Measurements from ENCODE around the gene LRRC75B. TPM values are rescaled to one million over a fixed set of nuclear protein-coding genes. Genes with fewer than 3 reads are reported as not detected.
A peak's percentile ranks its signal among the peaks of the same experiment; 100 is the strongest.

The LRRC75B gene
- total and polyA plus RNA-seq, 2 of the 13 experiments (the other 11 are each of a cell fraction or from before 2014, with no cell fraction given), result 11.8 to 34.8 TPM

DNA sequence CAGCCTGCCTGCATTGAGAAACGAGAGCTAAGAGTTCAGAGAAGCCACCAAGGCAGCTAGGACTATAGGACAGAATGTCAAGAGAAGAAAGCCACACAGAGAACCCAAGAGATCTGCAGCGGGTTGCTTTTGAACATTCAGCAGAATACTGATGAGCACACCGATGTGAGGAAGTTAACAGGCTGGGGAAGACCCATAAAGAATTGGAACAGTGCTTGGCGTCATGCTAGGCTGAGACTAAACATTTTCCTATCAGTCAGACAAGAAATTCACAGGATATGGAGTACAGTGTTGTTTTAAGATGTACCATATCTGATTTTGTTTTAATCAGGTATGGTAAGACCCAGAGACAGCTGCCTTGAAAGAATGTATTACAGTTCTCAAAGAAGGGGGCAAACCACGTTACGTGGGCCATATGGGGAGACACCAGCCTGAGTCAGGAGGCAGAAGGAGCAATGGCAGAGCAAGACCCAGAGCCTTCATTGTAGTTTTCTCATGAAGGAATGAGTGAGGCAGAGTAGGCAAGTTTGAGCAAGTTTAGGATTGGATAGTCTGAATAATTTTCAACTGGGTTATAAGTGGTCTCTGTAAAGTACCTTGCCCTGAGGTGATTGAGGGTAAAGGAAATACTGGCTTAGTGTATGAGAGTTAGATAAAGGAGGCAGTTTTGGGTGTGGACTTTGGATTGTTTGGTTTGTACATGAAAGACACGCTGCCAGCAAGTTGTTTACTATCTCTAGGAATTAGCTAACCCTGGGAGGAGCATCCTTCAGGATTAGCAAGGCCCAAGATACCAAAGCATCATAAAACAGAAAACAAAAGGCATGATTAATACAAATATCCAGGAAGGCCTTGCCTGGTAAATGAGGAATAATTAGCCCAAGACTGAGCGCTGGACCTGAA is 14.3 kb downstream of the LRRC75B start (continued):
- TF ChIP-seq, protein P1, sequence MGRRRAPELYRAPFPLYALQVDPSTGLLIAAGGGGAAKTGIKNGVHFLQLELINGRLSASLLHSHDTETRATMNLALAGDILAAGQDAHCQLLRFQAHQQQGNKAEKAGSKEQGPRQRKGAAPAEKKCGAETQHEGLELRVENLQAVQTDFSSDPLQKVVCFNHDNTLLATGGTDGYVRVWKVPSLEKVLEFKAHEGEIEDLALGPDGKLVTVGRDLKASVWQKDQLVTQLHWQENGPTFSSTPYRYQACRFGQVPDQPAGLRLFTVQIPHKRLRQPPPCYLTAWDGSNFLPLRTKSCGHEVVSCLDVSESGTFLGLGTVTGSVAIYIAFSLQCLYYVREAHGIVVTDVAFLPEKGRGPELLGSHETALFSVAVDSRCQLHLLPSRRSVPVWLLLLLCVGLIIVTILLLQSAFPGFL (CRISPR knock-in tag; IDR thresholded peaks at IDR 0.05), result no peak
- TF ChIP-seq, protein P2, sequence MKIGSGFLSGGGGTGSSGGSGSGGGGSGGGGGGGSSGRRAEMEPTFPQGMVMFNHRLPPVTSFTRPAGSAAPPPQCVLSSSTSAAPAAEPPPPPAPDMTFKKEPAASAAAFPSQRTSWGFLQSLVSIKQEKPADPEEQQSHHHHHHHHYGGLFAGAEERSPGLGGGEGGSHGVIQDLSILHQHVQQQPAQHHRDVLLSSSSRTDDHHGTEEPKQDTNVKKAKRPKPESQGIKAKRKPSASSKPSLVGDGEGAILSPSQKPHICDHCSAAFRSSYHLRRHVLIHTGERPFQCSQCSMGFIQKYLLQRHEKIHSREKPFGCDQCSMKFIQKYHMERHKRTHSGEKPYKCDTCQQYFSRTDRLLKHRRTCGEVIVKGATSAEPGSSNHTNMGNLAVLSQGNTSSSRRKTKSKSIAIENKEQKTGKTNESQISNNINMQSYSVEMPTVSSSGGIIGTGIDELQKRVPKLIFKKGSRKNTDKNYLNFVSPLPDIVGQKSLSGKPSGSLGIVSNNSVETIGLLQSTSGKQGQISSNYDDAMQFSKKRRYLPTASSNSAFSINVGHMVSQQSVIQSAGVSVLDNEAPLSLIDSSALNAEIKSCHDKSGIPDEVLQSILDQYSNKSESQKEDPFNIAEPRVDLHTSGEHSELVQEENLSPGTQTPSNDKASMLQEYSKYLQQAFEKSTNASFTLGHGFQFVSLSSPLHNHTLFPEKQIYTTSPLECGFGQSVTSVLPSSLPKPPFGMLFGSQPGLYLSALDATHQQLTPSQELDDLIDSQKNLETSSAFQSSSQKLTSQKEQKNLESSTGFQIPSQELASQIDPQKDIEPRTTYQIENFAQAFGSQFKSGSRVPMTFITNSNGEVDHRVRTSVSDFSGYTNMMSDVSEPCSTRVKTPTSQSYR (CRISPR knock-in tag; IDR thresholded peaks at IDR 0.05; ENCODE audit: borderline replicate concordance), result peak; percentile 46; the same call in 1 of the 2 replicates
- no peak for TF ChIP-seq ZNF550 (CRISPR knock-in tag; IDR thresholded peaks at IDR 0.05; ENCODE audit: borderline replicate concordance)
- TF ChIP-seq ZNF558 (CRISPR knock-in tag; IDR thresholded peaks at IDR 0.05; ENCODE audit: borderline replicate concordance), result peak; percentile 41; the same call in 1 of the 2 replicates
- TF ChIP-seq ZNF616 (CRISPR knock-in tag; IDR thresholded peaks at IDR 0.05; ENCODE audit: low read depth), result no peak
- peak; percentile 68; the same call in 1 of the 2 replicates for TF ChIP-seq ZNF264 (CRISPR knock-in tag; IDR thresholded peaks at IDR 0.05)
- TF ChIP-seq, protein P3, sequence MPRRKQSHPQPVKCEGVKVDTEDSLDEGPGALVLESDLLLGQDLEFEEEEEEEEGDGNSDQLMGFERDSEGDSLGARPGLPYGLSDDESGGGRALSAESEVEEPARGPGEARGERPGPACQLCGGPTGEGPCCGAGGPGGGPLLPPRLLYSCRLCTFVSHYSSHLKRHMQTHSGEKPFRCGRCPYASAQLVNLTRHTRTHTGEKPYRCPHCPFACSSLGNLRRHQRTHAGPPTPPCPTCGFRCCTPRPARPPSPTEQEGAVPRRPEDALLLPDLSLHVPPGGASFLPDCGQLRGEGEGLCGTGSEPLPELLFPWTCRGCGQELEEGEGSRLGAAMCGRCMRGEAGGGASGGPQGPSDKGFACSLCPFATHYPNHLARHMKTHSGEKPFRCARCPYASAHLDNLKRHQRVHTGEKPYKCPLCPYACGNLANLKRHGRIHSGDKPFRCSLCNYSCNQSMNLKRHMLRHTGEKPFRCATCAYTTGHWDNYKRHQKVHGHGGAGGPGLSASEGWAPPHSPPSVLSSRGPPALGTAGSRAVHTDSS (CRISPR knock-in tag; conservative IDR thresholded peaks at IDR 0.05), result no peak
- peak; percentile 94 for TF ChIP-seq MIXL1 (CRISPR knock-in tag; IDR thresholded peaks at IDR 0.05)
- no peak for TF ChIP-seq CHCHD3 (CRISPR knock-in tag; IDR thresholded peaks at IDR 0.05)
- TF ChIP-seq, protein P4, sequence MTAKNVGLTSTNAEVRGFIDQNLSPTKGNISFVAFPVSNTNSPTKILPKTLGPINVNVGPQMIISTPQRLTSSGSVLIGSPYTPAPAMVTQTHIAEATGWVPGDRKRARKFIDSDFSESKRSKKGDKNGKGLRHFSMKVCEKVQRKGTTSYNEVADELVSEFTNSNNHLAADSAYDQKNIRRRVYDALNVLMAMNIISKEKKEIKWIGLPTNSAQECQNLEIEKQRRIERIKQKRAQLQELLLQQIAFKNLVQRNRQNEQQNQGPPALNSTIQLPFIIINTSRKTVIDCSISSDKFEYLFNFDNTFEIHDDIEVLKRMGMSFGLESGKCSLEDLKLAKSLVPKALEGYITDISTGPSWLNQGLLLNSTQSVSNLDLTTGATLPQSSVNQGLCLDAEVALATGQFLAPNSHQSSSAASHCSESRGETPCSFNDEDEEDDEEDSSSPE (CRISPR knock-in tag; IDR thresholded peaks at IDR 0.05), result peak; percentile 40; the same call in 1 of the 2 replicates
- 0 out of 2 replicates have a peak, but pooled peaks have one; percentile 20 for TF ChIP-seq ATF7-NPFF (CRISPR knock-in tag; IDR thresholded peaks at IDR 0.05; ENCODE audit: low read depth)
- peak; percentile 58 for TF ChIP-seq RBFOX2 (IDR thresholded peaks at IDR 0.05; ENCODE audit: low read depth, low read length)
- TF ChIP-seq, protein P5, sequence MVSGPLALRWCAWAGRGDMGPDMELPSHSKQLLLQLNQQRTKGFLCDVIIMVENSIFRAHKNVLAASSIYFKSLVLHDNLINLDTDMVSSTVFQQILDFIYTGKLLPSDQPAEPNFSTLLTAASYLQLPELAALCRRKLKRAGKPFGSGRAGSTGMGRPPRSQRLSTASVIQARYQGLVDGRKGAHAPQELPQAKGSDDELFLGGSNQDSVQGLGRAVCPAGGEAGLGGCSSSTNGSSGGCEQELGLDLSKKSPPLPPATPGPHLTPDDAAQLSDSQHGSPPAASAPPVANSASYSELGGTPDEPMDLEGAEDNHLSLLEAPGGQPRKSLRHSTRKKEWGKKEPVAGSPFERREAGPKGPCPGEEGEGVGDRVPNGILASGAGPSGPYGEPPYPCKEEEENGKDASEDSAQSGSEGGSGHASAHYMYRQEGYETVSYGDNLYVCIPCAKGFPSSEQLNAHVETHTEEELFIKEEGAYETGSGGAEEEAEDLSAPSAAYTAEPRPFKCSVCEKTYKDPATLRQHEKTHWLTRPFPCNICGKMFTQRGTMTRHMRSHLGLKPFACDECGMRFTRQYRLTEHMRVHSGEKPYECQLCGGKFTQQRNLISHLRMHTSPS (CRISPR knock-in tag; IDR thresholded peaks at IDR 0.05; ENCODE audit: low read depth), result peak; percentile 55; the same call in 1 of the 2 replicates
- TF ChIP-seq MIER2 (CRISPR knock-in tag; IDR thresholded peaks at IDR 0.05), result peak; percentile 68; the same call in 1 of the 2 replicates
- peak; percentile 90 for TF ChIP-seq DPF2 (CRISPR knock-in tag; IDR thresholded peaks at IDR 0.05; ENCODE audit: borderline replicate concordance, low read depth)
- no peak for TF ChIP-seq CHD2 (IDR thresholded peaks at IDR 0.05; ENCODE audit: low read depth, low read length)
- peak; percentile 24; the same call in 1 of the 2 replicates for TF ChIP-seq SMC3 (IDR thresholded peaks at IDR 0.05; ENCODE audit: low read length)
- TF ChIP-seq NCOA2 (CRISPR knock-in tag; IDR thresholded peaks at IDR 0.05), result peak; percentile 97
- TF ChIP-seq HMG20A (CRISPR knock-in tag; IDR thresholded peaks at IDR 0.05; ENCODE audit: borderline replicate concordance), result peak; percentile 93

All from HepG2 (cell line).